ENCODE data around the gene TRIP10. TPM values are rescaled to one million over a fixed set of nuclear protein-coding genes. Genes with fewer than 3 reads are reported as not detected.

The TRIP10 gene
- total and polyA plus RNA-seq, 2 of the 13 experiments (the other 11 are each of a cell fraction or from before 2014, with no cell fraction given) = 32.5 to 33.2 TPM

DNA sequence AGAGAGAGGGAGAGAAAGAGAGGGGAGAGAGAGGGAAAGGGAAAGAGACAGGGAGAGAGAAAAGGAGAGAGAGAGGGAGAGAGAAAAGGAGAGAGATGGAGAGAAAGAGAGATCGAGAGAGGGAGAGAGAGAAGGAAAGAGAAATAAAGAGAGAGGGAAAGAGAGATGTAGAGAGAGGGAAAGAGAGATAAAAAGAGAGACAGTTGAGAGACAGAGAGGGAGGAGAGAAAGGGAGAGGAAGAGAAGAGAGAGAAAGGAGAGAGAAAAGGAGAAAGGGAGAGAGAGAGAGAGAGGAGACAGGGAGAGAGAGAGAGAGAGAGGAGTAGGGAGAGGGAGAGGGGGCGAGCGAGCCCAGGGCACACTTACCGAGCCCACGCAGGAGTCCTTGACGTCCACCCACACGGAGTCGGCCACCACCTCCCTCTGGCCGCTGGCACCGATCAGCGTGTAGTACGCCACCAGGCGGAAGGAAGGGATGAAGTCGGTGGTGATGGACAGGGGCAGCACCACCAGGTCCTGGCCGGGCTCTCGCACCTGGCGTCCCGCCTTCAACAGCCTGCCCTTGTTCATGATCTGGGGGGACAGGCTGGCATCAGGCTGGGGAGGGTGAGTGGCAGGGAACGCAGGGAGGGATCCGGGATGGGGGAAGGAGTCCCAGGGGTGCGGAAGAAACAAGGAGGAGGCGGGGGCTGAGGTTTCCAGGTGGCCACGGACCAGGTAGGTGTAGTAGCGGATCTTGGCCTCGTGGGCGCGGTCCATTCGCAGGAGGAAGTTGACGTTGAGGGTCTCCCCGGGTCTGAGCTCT, 29.0 kb upstream of the TRIP10 start (continued):
- TF ChIP-seq ZNF644 (CRISPR knock-in tag; IDR thresholded peaks at IDR 0.05; ENCODE audit: low read depth) (no peak), ZNF496 (CRISPR knock-in tag; IDR thresholded peaks at IDR 0.05; ENCODE audit: insufficient replicate concordance) (no peak), ZSCAN22 (CRISPR knock-in tag; IDR thresholded peaks at IDR 0.05) (peak; percentile 24; the same call in 1 of the 2 replicates), PCBP1 (IDR thresholded peaks at IDR 0.05; ENCODE audit: borderline replicate concordance, low read depth, low read length) (no peak), ZNF263 (CRISPR knock-in tag; IDR thresholded peaks at IDR 0.05) (no peak), TOE1 (CRISPR knock-in tag; IDR thresholded peaks at IDR 0.05) (no peak), HNRNPL (IDR thresholded peaks at IDR 0.05; ENCODE audit: low read depth, low read length) (peak; percentile 31; the same call in 1 of the 2 replicates), CEBPB (IDR thresholded peaks at IDR 0.05; ENCODE audit: borderline replicate concordance, low read depth, low read length) (no peak), RBM39 (IDR thresholded peaks at IDR 0.05; ENCODE audit: low read depth, low read length, poor library complexity, severe bottlenecking) (peak; percentile 49), KDM6A (CRISPR knock-in tag; IDR thresholded peaks at IDR 0.05; ENCODE audit: low read depth) (no peak), RBFOX2 (IDR thresholded peaks at IDR 0.05; ENCODE audit: low read depth, low read length) (peak; percentile 91), HNRNPK (IDR thresholded peaks at IDR 0.05; ENCODE audit: low read depth, low read length, poor library complexity, severe bottlenecking) (peak; percentile 45), ZNF510 (CRISPR knock-in tag; IDR thresholded peaks at IDR 0.05; ENCODE audit: low read depth) (no peak)
- TF ChIP-seq, protein P1, sequence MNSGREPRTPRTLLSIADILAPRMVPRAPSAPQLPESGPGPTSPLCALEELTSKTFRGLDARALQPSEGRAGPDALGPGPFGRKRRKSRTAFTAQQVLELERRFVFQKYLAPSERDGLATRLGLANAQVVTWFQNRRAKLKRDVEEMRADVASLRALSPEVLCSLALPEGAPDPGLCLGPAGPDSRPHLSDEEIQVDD (CRISPR knock-in tag; IDR thresholded peaks at IDR 0.05; ENCODE audit: borderline replicate concordance) = no peak
- TF ChIP-seq, protein P2, sequence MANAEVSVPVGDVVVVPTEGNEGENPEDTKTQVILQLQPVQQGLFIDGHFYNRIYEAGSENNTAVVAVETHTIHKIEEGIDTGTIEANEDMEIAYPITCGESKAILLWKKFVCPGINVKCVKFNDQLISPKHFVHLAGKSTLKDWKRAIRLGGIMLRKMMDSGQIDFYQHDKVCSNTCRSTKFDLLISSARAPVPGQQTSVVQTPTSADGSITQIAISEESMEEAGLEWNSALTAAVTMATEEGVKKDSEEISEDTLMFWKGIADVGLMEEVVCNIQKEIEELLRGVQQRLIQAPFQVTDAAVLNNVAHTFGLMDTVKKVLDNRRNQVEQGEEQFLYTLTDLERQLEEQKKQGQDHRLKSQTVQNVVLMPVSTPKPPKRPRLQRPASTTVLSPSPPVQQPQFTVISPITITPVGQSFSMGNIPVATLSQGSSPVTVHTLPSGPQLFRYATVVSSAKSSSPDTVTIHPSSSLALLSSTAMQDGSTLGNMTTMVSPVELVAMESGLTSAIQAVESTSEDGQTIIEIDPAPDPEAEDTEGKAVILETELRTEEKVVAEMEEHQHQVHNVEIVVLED (CRISPR knock-in tag; IDR thresholded peaks at IDR 0.05; ENCODE audit: borderline replicate concordance) = no peak
- TF ChIP-seq, protein P3, sequence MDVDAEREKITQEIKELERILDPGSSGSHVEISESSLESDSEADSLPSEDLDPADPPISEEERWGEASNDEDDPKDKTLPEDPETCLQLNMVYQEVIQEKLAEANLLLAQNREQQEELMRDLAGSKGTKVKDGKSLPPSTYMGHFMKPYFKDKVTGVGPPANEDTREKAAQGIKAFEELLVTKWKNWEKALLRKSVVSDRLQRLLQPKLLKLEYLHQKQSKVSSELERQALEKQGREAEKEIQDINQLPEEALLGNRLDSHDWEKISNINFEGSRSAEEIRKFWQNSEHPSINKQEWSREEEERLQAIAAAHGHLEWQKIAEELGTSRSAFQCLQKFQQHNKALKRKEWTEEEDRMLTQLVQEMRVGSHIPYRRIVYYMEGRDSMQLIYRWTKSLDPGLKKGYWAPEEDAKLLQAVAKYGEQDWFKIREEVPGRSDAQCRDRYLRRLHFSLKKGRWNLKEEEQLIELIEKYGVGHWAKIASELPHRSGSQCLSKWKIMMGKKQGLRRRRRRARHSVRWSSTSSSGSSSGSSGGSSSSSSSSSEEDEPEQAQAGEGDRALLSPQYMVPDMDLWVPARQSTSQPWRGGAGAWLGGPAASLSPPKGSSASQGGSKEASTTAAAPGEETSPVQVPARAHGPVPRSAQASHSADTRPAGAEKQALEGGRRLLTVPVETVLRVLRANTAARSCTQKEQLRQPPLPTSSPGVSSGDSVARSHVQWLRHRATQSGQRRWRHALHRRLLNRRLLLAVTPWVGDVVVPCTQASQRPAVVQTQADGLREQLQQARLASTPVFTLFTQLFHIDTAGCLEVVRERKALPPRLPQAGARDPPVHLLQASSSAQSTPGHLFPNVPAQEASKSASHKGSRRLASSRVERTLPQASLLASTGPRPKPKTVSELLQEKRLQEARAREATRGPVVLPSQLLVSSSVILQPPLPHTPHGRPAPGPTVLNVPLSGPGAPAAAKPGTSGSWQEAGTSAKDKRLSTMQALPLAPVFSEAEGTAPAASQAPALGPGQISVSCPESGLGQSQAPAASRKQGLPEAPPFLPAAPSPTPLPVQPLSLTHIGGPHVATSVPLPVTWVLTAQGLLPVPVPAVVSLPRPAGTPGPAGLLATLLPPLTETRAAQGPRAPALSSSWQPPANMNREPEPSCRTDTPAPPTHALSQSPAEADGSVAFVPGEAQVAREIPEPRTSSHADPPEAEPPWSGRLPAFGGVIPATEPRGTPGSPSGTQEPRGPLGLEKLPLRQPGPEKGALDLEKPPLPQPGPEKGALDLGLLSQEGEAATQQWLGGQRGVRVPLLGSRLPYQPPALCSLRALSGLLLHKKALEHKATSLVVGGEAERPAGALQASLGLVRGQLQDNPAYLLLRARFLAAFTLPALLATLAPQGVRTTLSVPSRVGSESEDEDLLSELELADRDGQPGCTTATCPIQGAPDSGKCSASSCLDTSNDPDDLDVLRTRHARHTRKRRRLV (CRISPR knock-in tag; IDR thresholded peaks at IDR 0.05) = no peak
- TF ChIP-seq, protein P4, sequence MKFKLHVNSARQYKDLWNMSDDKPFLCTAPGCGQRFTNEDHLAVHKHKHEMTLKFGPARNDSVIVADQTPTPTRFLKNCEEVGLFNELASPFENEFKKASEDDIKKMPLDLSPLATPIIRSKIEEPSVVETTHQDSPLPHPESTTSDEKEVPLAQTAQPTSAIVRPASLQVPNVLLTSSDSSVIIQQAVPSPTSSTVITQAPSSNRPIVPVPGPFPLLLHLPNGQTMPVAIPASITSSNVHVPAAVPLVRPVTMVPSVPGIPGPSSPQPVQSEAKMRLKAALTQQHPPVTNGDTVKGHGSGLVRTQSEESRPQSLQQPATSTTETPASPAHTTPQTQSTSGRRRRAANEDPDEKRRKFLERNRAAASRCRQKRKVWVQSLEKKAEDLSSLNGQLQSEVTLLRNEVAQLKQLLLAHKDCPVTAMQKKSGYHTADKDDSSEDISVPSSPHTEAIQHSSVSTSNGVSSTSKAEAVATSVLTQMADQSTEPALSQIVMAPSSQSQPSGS (CRISPR knock-in tag; IDR thresholded peaks at IDR 0.05) = no peak
- TF ChIP-seq, protein P5, sequence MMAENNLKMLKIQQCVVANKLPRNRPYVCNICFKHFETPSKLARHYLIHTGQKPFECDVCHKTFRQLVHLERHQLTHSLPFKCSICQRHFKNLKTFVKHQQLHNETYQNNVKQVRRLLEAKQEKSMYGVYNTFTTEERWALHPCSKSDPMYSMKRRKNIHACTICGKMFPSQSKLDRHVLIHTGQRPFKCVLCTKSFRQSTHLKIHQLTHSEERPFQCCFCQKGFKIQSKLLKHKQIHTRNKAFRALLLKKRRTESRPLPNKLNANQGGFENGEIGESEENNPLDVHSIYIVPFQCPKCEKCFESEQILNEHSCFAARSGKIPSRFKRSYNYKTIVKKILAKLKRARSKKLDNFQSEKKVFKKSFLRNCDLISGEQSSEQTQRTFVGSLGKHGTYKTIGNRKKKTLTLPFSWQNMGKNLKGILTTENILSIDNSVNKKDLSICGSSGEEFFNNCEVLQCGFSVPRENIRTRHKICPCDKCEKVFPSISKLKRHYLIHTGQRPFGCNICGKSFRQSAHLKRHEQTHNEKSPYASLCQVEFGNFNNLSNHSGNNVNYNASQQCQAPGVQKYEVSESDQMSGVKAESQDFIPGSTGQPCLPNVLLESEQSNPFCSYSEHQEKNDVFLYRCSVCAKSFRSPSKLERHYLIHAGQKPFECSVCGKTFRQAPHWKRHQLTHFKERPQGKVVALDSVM (CRISPR knock-in tag; IDR thresholded peaks at IDR 0.05) = no peak

All from HepG2 (cell line).